ENCODE measurements around the gene VCP. TPM values are rescaled to one million over a fixed set of nuclear protein-coding genes. Genes with fewer than 3 reads are reported as not detected.

Gene VCP
- total RNA-seq (ENCODE audit: low replicate concordance) = 477 and 492 TPM in 2 replicates

GRCh38 chr9:35072461-35073278 is at the start of gene VCP:
Gene VCP, minus strand, starts transcription at chr9:35072625. Its CDS starts 272 bp downstream, at chr9:35072353.

GRCh38 chr9:35115680-35116538 is 43.5 kb upstream of the VCP start, which contains the start of gene ATOSB:
Gene ATOSB, minus strand, starts transcription at chr9:35115862. Its CDS starts 7,588 bp downstream, at chr9:35108274.

GRCh38 chr9:35102769-35103659 is 30.6 kb upstream of the VCP start, which contains the start of gene STOML2:
Gene STOML2, minus strand, starts transcription at chr9:35103131. Its CDS starts 37 bp downstream, at chr9:35103094.

GRCh38 chr9:35096035-35096849 is 23.8 kb upstream of the VCP start, which contains the start of gene PIGO:
Gene PIGO, minus strand, starts transcription at chr9:35096591. Its CDS starts 1,026 bp downstream, at chr9:35095565.

GRCh38 chr9:35079426-35080341 is 7.3 kb upstream of the VCP start, which contains the start of gene FANCG:
Gene FANCG, minus strand, starts transcription at chr9:35079942. Its CDS starts 418 bp downstream, at chr9:35079524.

Other genes starting within 250 kb of the VCP start
- gene PHF24, start 114.3 kb downstream of the VCP start, total RNA-seq (ENCODE audit: low replicate concordance) = under 0.01 TPM in 2 replicates
- 6.3 and 18.3 TPM in 2 replicates for gene DNAJB5, start 82.9 kb downstream of the VCP start, total RNA-seq (ENCODE audit: low replicate concordance)
- 6.0 and 12.4 TPM in 2 replicates for gene FANCG, start 7.3 kb upstream of the VCP start, total RNA-seq (ENCODE audit: low replicate concordance)
- gene PIGO, start 24.0 kb upstream of the VCP start, total RNA-seq (ENCODE audit: low replicate concordance) = 4.4 and 9.8 TPM in 2 replicates
- 154 and 173 TPM in 2 replicates for gene STOML2, start 30.5 kb upstream of the VCP start, total RNA-seq (ENCODE audit: low replicate concordance)
- gene ATOSB, start 43.2 kb upstream of the VCP start, total RNA-seq (ENCODE audit: low replicate concordance) = 11.9 and 25.1 TPM in 2 replicates
- 20.8 and 22.3 TPM in 2 replicates for gene UNC13B, start 89.4 kb upstream of the VCP start, total RNA-seq (ENCODE audit: low replicate concordance)

Data from smooth muscle cell of the coronary artery (primary cell).